SK-N-SH treated with all-trans-retinoic acid at 6 μM for 48 hours (cell line): Measurements from ENCODE around the gene MGAT5B.

Experiments
- TOX ChIP-seq: fragments of 250-450 bp; sonication (Bioruptor Pico); IDR thresholded peaks from 2 replicates; pipeline ENCODE4 v1.8.0; 2021; ENCODE audit warnings: mild to moderate bottlenecking, moderate library complexity, borderline replicate concordance
- ZNF8 ChIP-seq: fragments of 450-650 bp; formaldehyde crosslinking; IDR thresholded peaks from 2 replicates; pipeline ENCODE4 v1.5.0; 2020; ENCODE audit warnings: mild to moderate bottlenecking, moderate library complexity

DNA sequence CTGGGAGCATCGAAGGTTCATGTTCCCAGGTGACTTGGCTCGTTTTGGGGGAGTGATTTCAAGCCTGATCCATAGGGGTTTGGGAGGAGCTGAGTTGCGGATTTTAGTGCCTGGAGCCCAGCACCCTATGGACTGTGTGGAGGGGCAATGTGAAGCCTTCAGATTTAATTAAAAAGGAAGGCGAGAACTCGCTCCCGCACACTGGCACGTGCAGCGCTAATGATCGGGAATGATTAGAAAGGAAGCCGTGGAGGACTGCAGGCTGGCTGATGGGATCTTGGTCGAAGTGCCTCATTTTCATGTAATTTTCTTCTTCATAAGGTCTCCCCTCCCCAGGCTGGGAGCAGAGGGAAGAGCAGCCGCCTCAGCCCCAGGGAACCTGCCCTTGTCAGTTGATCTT is 12.8 kb downstream of the MGAT5B start:
- TF ChIP-seq ZNF8 (CRISPR knock-in tag) (no peak), TOX (CRISPR knock-in tag) (no peak)
